Lower leg skin (tissue), 3 donors: ENCODE results near the gene NT5M.

ENCODE experiments used
- POLR2A ChIP-seq, 2 donors: fragments of 450-650 bp; IDR thresholded peaks; one replicate each; pipeline ENCODE4 v1.6.1; 2016 to 2017; ENCODE audit warnings: antibody characterized with exemption in 2 of 2, mild to moderate bottlenecking in 1 of 2, moderate library complexity in 1 of 2
- TF ChIP-seq, protein P1 (sequence below), 3 donors: fragments of 450-650 bp; IDR thresholded peaks; one replicate each; pipeline ENCODE4 v1.5.1; 2016; ENCODE audit warnings: antibody characterized with exemption in 3 of 3, mild to moderate bottlenecking in 3 of 3, moderate library complexity in 2 of 3

- TF ChIP-seq, protein P1, sequence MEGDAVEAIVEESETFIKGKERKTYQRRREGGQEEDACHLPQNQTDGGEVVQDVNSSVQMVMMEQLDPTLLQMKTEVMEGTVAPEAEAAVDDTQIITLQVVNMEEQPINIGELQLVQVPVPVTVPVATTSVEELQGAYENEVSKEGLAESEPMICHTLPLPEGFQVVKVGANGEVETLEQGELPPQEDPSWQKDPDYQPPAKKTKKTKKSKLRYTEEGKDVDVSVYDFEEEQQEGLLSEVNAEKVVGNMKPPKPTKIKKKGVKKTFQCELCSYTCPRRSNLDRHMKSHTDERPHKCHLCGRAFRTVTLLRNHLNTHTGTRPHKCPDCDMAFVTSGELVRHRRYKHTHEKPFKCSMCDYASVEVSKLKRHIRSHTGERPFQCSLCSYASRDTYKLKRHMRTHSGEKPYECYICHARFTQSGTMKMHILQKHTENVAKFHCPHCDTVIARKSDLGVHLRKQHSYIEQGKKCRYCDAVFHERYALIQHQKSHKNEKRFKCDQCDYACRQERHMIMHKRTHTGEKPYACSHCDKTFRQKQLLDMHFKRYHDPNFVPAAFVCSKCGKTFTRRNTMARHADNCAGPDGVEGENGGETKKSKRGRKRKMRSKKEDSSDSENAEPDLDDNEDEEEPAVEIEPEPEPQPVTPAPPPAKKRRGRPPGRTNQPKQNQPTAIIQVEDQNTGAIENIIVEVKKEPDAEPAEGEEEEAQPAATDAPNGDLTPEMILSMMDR (IDR thresholded peaks at IDR 0.05), result no peak
- no peak for TF ChIP-seq POLR2A (IDR thresholded peaks at IDR 0.05)
Observed at GRCh38 chr17:17305281-17305801, 2.2 kb downstream of the NT5M start.
